ENCODE measurements around the gene GHRH.

The GHRH gene

DNA sequence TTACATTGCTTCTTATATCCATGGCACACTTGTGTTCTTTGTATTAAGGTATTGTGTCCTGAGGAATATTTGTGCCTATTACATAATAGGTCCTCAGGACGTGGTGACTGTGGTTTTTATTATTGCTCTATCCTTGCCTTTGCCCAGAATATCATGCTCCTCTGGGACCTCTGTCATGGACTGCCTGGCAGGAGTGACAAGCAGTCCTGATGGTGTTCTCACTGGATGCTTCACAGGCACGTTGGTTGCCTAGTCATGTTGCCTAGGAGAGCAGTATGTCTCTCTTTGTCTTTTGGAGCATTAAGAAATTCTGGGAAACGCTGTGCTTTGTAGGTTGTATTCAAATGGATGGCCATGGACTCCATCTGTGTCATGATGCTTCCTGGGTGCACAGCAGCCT lies 57.6 kb downstream of the GHRH start:
- H2BK12ac ChIP-seq (ENCODE audit: low read length in 2 of 2), result no peak overlapping the region
- no peak overlapping the region for H2BK5ac ChIP-seq (ENCODE audit: low read depth, low read length, poor library complexity, severe bottlenecking)
- no peak overlapping the region for H2BK120ac ChIP-seq (ENCODE audit: low read depth, low read length)
- H3K14ac ChIP-seq (ENCODE audit: low read length in 2 of 2), result no peak overlapping the region
- no peak overlapping the region for H3K4me3 ChIP-seq (ENCODE audit: insufficient read depth in 1 of 2, low read depth in 1 of 2, low read length in 2 of 2)
- no peaks in the 10 kb centered on the region for H3K27me3 ChIP-seq (ENCODE audit: control insufficient read depth in 1 of 2, insufficient read depth in 1 of 2, low read length in 2 of 2)
- H3K18ac ChIP-seq (ENCODE audit: low read depth in 1 of 2, low read length in 2 of 2), result no peak overlapping the region
- DNase-seq, result no peak
- no peak overlapping the region for H3K9ac ChIP-seq (ENCODE audit: low read length)
- no peaks in the 10 kb centered on the region for H3K4me1 ChIP-seq (ENCODE audit: control insufficient read depth, insufficient read depth, low read depth, low read length)
- no peak overlapping the region for H3K27ac ChIP-seq (ENCODE audit: low read length, poor library complexity, severe bottlenecking)
- H3K9me3 ChIP-seq (ENCODE audit: control insufficient read depth, low read length), result no peaks in the 10 kb centered on the region
- peaks cover 32 to 78% of the 10 kb centered on the region in 2 experiments for H3K36me3 ChIP-seq (ENCODE audit: control insufficient read depth in 1 of 2, insufficient read depth in 2 of 2, low read depth in 1 of 2, low read length in 2 of 2)
- H2AK5ac ChIP-seq (ENCODE audit: low read length, severe bottlenecking), result no peak overlapping the region
- no peak overlapping the region for H3K23ac ChIP-seq (ENCODE audit: low read length in 2 of 2)
- H3K4me2 ChIP-seq (ENCODE audit: low read length, poor library complexity, severe bottlenecking), result no peak overlapping the region
- H2BK15ac ChIP-seq (ENCODE audit: low read depth, poor library complexity, severe bottlenecking), result no peak overlapping the region
- WGBS, result 91% methylated on average over 3 of the region's 3 CpGs
- H3K79me1 ChIP-seq (replicated peaks; ENCODE audit: low read length, poor library complexity, severe bottlenecking), result peaks cover 33% of the 10 kb centered on the region
- peak overlapping the region in 1 of 2 experiments; percentile 17 for H3K4ac ChIP-seq (ENCODE audit: low read depth in 1 of 2, low read length in 2 of 2)
- H2AFZ ChIP-seq (ENCODE audit: low read depth, low read length), result no peak overlapping the region
- no peak overlapping the region for H4K91ac ChIP-seq (ENCODE audit: low read length)
- H4K8ac ChIP-seq (ENCODE audit: low read length), result no peak overlapping the region

DNA sequence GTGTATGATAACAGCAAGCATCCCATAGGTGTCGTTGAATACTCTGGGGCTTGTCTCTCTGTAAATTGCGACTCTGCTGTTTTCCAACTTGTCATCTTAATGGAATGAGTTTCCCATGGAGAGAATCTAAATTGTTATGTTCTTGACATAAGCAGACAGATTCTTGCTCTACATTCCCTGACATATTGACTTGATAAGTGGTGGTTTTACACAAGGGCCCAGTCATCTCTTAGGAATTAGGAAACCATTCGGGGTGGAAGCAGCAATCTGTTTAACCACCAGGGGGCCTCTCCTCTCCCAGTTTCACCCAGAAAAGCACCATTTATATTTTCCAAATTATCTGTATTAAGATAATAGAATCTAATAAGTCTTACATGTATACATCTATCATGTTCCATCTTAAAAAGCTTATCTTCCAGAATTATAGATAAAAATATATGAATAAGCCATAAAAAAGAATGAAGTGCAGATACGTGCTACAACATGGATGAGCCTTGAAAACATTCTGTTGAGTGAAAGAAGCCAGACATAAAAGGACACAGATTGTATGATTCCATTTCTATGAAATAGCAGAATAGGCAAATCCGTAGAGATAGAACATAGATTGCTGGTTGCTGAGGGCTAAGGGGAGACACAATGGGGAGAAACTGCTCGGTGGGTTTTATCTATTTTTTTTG lies 59.2 kb downstream of the GHRH start:
- H3K9me3 ChIP-seq (ENCODE audit: control insufficient read depth, low read length), result no peaks in the 10 kb centered on the region
- peak overlapping the region; percentile 32 for H2BK5ac ChIP-seq (ENCODE audit: low read depth, low read length, poor library complexity, severe bottlenecking)
- no peak overlapping the region for H2BK120ac ChIP-seq (ENCODE audit: low read depth, low read length)
- peak overlapping the region; percentile 81 for H3K9ac ChIP-seq (ENCODE audit: low read length)
- peaks cover 42% of the 10 kb centered on the region for H3K79me1 ChIP-seq (replicated peaks; ENCODE audit: low read length, poor library complexity, severe bottlenecking)
- H3K27me3 ChIP-seq (ENCODE audit: control insufficient read depth in 1 of 2, insufficient read depth in 1 of 2, low read length in 2 of 2), result no peaks in the 10 kb centered on the region
- H2BK15ac ChIP-seq (ENCODE audit: low read depth, poor library complexity, severe bottlenecking), result no peak overlapping the region
- no peak overlapping the region for H2AK5ac ChIP-seq (ENCODE audit: low read length, severe bottlenecking)
- peak overlapping the region in 1 of 2 experiments; percentile 63 for H3K4me3 ChIP-seq (ENCODE audit: insufficient read depth in 1 of 2, low read depth in 1 of 2, low read length in 2 of 2)
- 54% methylated on average over 5 of the region's 6 CpGs for WGBS
- H4K8ac ChIP-seq (ENCODE audit: low read length), result no peak overlapping the region
- no peak overlapping the region for H3K18ac ChIP-seq (ENCODE audit: low read depth in 1 of 2, low read length in 2 of 2)
- no peak overlapping the region for H3K4ac ChIP-seq (ENCODE audit: low read depth in 1 of 2, low read length in 2 of 2)
- DNase-seq, result peak; percentile 97
- peak overlapping the region; percentile 19 for H3K4me2 ChIP-seq (ENCODE audit: low read length, poor library complexity, severe bottlenecking)
- no peak overlapping the region for H3K23ac ChIP-seq (ENCODE audit: low read length in 2 of 2)
- H3K4me1 ChIP-seq (ENCODE audit: control insufficient read depth, insufficient read depth, low read depth, low read length), result no peaks in the 10 kb centered on the region
- peak overlapping the region; percentile 77 for H3K27ac ChIP-seq (ENCODE audit: low read length, poor library complexity, severe bottlenecking)
- H3K14ac ChIP-seq (ENCODE audit: low read length in 2 of 2), result no peak overlapping the region
- no peak overlapping the region for H2BK12ac ChIP-seq (ENCODE audit: low read length in 2 of 2)
- no peak overlapping the region for H4K91ac ChIP-seq (ENCODE audit: low read length)
- no peak overlapping the region for H2AFZ ChIP-seq (ENCODE audit: low read depth, low read length)
- H3K36me3 ChIP-seq (ENCODE audit: control insufficient read depth in 1 of 2, insufficient read depth in 2 of 2, low read depth in 1 of 2, low read length in 2 of 2), result peaks cover 28 to 80% of the 10 kb centered on the region in 2 experiments

DNA sequence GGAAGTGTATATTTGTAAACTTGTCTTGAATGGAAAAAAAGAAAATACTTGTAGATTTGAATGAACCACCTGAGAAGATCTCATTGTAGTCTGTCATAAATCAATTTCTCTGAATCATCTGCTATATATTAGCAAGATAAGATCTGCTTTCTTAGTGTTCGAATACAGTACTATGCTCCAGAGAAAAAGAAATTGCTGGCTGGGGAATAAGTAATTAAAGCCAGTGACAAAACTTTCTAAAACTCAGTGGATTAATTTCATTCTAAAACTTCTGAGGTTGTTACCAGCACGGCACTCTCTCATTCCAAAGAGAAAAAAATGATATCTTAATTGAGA lies 59.8 kb downstream of the GHRH start:
- Histone ChIP-seq H2AFZ (ENCODE audit: low read depth, low read length) (no peak overlapping the region), H3K79me1 (replicated peaks; ENCODE audit: low read length, poor library complexity, severe bottlenecking) (peaks cover 40% of the 10 kb centered on the region), H3K18ac (ENCODE audit: low read depth in 1 of 2, low read length in 2 of 2) (no peak overlapping the region), H3K9ac (ENCODE audit: low read length) (peak overlapping the region; percentile 81), H3K4me2 (ENCODE audit: low read length, poor library complexity, severe bottlenecking) (peak overlapping the region; percentile 19), H4K91ac (ENCODE audit: low read length) (no peak overlapping the region), H2AK5ac (ENCODE audit: low read length, severe bottlenecking) (no peak overlapping the region), H3K36me3 (ENCODE audit: control insufficient read depth in 1 of 2, insufficient read depth in 2 of 2, low read depth in 1 of 2, low read length in 2 of 2) (peaks cover 25 to 76% of the 10 kb centered on the region in 2 experiments), H2BK120ac (ENCODE audit: low read depth, low read length) (no peak overlapping the region), H4K8ac (ENCODE audit: low read length) (no peak overlapping the region), H3K27ac (ENCODE audit: low read length, poor library complexity, severe bottlenecking) (peak overlapping the region; percentile 77), H2BK12ac (ENCODE audit: low read length in 2 of 2) (no peak overlapping the region), H3K14ac (ENCODE audit: low read length in 2 of 2) (no peak overlapping the region), H2BK15ac (ENCODE audit: low read depth, poor library complexity, severe bottlenecking) (no peak overlapping the region), H3K4me3 (ENCODE audit: insufficient read depth in 1 of 2, low read depth in 1 of 2, low read length in 2 of 2) (peak overlapping the region in 1 of 2 experiments; percentile 63), H3K4me1 (ENCODE audit: control insufficient read depth, insufficient read depth, low read depth, low read length) (no peaks in the 10 kb centered on the region), H3K23ac (ENCODE audit: low read length in 2 of 2) (no peak overlapping the region), H2BK5ac (ENCODE audit: low read depth, low read length, poor library complexity, severe bottlenecking) (no peak overlapping the region), H3K27me3 (ENCODE audit: control insufficient read depth in 1 of 2, insufficient read depth in 1 of 2, low read length in 2 of 2) (no peaks in the 10 kb centered on the region), H3K4ac (ENCODE audit: low read depth in 1 of 2, low read length in 2 of 2) (no peak overlapping the region), H3K9me3 (ENCODE audit: control insufficient read depth, low read length) (no peaks in the 10 kb centered on the region)
- no CpG with 5 or more reads among the region's 2 CpGs for WGBS
- DNase-seq, result no peak

Measured in mesenchymal stem cell (in vitro differentiated cells and primary cell).